H9 (cell line): ENCODE data around the gene HIP1. TPM values are rescaled to one million over a fixed set of nuclear protein-coding genes. Genes with fewer than 3 reads are reported as not detected.

Experiments used
- DNase-seq: peaks from one replicate; pipeline ENCODE4 v3.0.0-alpha.2; 2017
- H2AFZ ChIP-seq: one replicate; pipeline ENCODE4 v1.6.1; 2013; ENCODE audit warnings: mild to moderate bottlenecking, low read length, control low read depth, moderate library complexity
- H2AK5ac ChIP-seq: 2 replicates; pipeline ENCODE4 v1.6.1; 2013; ENCODE audit warnings: low read length, control low read depth, mixed read lengths; ENCODE audit not compliant: insufficient read length
- H2BK120ac ChIP-seq: one replicate; pipeline ENCODE4 v1.6.1; 2013; ENCODE audit warnings: low read depth, mild to moderate bottlenecking, low read length, control low read depth, inconsistent platforms; ENCODE audit not compliant: poor library complexity, severe bottlenecking
- H2BK12ac ChIP-seq: 2 replicates; pipeline ENCODE4 v1.6.1; 2013; ENCODE audit warnings: low read length, control low read depth, mixed read lengths, low read depth; ENCODE audit not compliant: insufficient read length
- H2BK15ac ChIP-seq: 2 replicates; pipeline ENCODE4 v1.6.1; 2013; ENCODE audit warnings: low read depth, low read length, control low read depth
- H2BK20ac ChIP-seq: one replicate; pipeline ENCODE4 v1.6.1; 2013; ENCODE audit warnings: low read depth, mild to moderate bottlenecking, low read length, control low read depth, inconsistent platforms; ENCODE audit not compliant: poor library complexity, severe bottlenecking
- H2BK5ac ChIP-seq: 2 replicates; pipeline ENCODE4 v1.6.1; 2013; ENCODE audit warnings: low read length, control low read depth, mixed read lengths; ENCODE audit not compliant: insufficient read length
- H3K14ac ChIP-seq: 2 replicates; pipeline ENCODE4 v1.6.1; 2013; ENCODE audit warnings: low read length, control low read depth; ENCODE audit not compliant: insufficient read depth
- H3K18ac ChIP-seq: 2 replicates; pipeline ENCODE4 v1.6.1; 2013; ENCODE audit warnings: low read depth, mild to moderate bottlenecking, mixed read lengths, low read length, control low read depth; ENCODE audit not compliant: insufficient read length
- H3K23ac ChIP-seq: 2 replicates; pipeline ENCODE4 v1.6.1; 2013; ENCODE audit warnings: low read length, control low read depth, mixed read lengths, low read depth; ENCODE audit not compliant: insufficient read length
- H3K23me2 ChIP-seq: 2 replicates; pipeline ENCODE4 v1.6.1; 2013; ENCODE audit warnings: low read depth, mild to moderate bottlenecking, mixed read lengths, low read length, control low read depth; ENCODE audit not compliant: insufficient read length, poor library complexity, severe bottlenecking
- H3K27ac ChIP-seq: 2 replicates; pipeline ENCODE4 v1.5.1; 2013; ENCODE audit warnings: low read length, control low read depth, mixed read lengths, low read depth; ENCODE audit not compliant: insufficient read length
- H3K27me3 ChIP-seq: 2 replicates; pipeline ENCODE4 v1.6.1; 2013; ENCODE audit warnings: low read length, control low read depth, inconsistent platforms; ENCODE audit not compliant: insufficient read depth
- H3K4ac ChIP-seq: 2 replicates; pipeline ENCODE4 v1.6.1; 2013; ENCODE audit warnings: low read depth, mild to moderate bottlenecking, control low read depth, inconsistent platforms, low read length, moderate library complexity
- H3K4me1 ChIP-seq: 2 replicates; pipeline ENCODE4 v1.6.1; 2013; ENCODE audit warnings: low read length, control low read depth, inconsistent platforms; ENCODE audit not compliant: insufficient read depth
- H3K4me2 ChIP-seq: 2 replicates; pipeline ENCODE4 v1.6.1; 2013; ENCODE audit warnings: low read length, control low read depth, mixed read lengths; ENCODE audit not compliant: insufficient read length, insufficient read depth
- H3K56ac ChIP-seq: 2 replicates; pipeline ENCODE4 v1.6.1; 2013; ENCODE audit warnings: low read depth, mild to moderate bottlenecking, mixed read lengths, low read length, control low read depth; ENCODE audit not compliant: insufficient read length
- H3K79me1 ChIP-seq: 2 replicates; pipeline ENCODE4 v1.6.1; 2013; ENCODE audit warnings: low read depth, mild to moderate bottlenecking, moderate library complexity, low read length, control low read depth, inconsistent platforms; ENCODE audit not compliant: insufficient read depth, poor library complexity, severe bottlenecking
- H3K79me2 ChIP-seq: 2 replicates; pipeline ENCODE4 v1.6.1; 2013; ENCODE audit warnings: low read length, control low read depth, inconsistent platforms; ENCODE audit not compliant: insufficient read depth
- H3K9ac ChIP-seq: 2 replicates; pipeline ENCODE4 v1.6.1; 2013; ENCODE audit warnings: low read length, control low read depth, mixed read lengths; ENCODE audit not compliant: insufficient read length; ENCODE audit errors: extremely low read depth
- H3K9me3 ChIP-seq: one replicate; pipeline ENCODE4 v1.6.1; 2013; ENCODE audit warnings: low read depth, low read length, inconsistent platforms; ENCODE audit not compliant: control insufficient read depth
- H3T11ph ChIP-seq: one replicate; pipeline ENCODE4 v1.6.1; 2013; ENCODE audit warnings: mild to moderate bottlenecking, low read length, control low read depth, inconsistent platforms
- H4K20me1 ChIP-seq: one replicate; pipeline ENCODE4 v1.6.1; 2013; ENCODE audit not compliant: control insufficient read depth, insufficient read length, insufficient read depth
- H4K5ac ChIP-seq: 2 replicates; pipeline ENCODE4 v1.6.1; 2013; ENCODE audit warnings: low read depth, mild to moderate bottlenecking, mixed read lengths, low read length, control low read depth; ENCODE audit not compliant: insufficient read length
- H4K8ac ChIP-seq: replicated peaks from 2 replicates; pipeline ENCODE4 v1.6.1; 2013; ENCODE audit warnings: low read length, control low read depth, mixed read lengths, low read depth; ENCODE audit not compliant: insufficient read length
- H4K91ac ChIP-seq: 2 replicates; pipeline ENCODE4 v1.6.1; 2013; ENCODE audit warnings: low read depth, mild to moderate bottlenecking, moderate library complexity, mixed read lengths, low read length, control low read depth; ENCODE audit not compliant: insufficient read length
- H3K27ac Mint-ChIP-seq, 3 experiments: 2 replicates in 2 of 3; 3 replicates in 1 of 3; pipeline ENCODE4 v1.8.0; 2020 to 2021; ENCODE audit warnings: mixed read lengths in 3 of 3, mild to moderate bottlenecking in 1 of 3, moderate library complexity in 1 of 3
- H3K27me3 Mint-ChIP-seq: 2 replicates; pipeline ENCODE4 v1.8.0; 2021; ENCODE audit warnings: low read depth, mild to moderate bottlenecking, moderate library complexity, mixed read lengths
- H3K36me3 Mint-ChIP-seq, 3 experiments: 2 replicates in 2 of 3; 3 replicates in 1 of 3; pipeline ENCODE4 v1.8.0; 2020 to 2021; ENCODE audit warnings: low read depth in 3 of 3, mixed read lengths in 3 of 3; ENCODE audit not compliant: insufficient read depth in 1 of 3
- H3K4me1 Mint-ChIP-seq, 2 experiments: 2 replicates each; pipeline ENCODE4 v1.8.0; 2020; ENCODE audit warnings: mixed read lengths in 2 of 2
- H3K4me3 Mint-ChIP-seq, 2 experiments: 2 replicates in 1 of 2; 3 replicates in 1 of 2; pipeline ENCODE4 v1.8.0; 2020 to 2021; ENCODE audit warnings: mild to moderate bottlenecking in 2 of 2, mixed read lengths in 2 of 2, moderate library complexity in 1 of 2
- H3K9me3 Mint-ChIP-seq, 2 experiments: 2 replicates in 1 of 2; 3 replicates in 1 of 2; pipeline ENCODE4 v1.8.0; 2020; ENCODE audit warnings: mild to moderate bottlenecking in 2 of 2, mixed read lengths in 2 of 2, moderate library complexity in 1 of 2
- CTCF ChIP-seq: fragments of 200-600 bp; sonication (generic); conservative IDR thresholded peaks from 3 replicates; pipeline ENCODE4 v1.8.0; 2021; ENCODE audit warnings: antibody characterized with exemption, mild to moderate bottlenecking
- WGBS: extraction: QIAGEN DNeasy Blood & Tissue Kit; methylation state at CpG from one replicate; pipeline ENCODE4 v1.1.7; 2013; ENCODE audit warnings: missing lambda C conversion rate, low lambda C conversion rate, mixed read lengths; ENCODE audit not compliant: insufficient read length; ENCODE audit errors: extremely low coverage; 5-methylcytosine and 5-hydroxymethylcytosine counted together
- total RNA-seq: library from RNA; stranded (reverse); gene quantifications from 2 replicates; pipeline ENCODE4 v1.2.1, GENCODE V29; 2021

HIP1 gene
- total RNA-seq, 1 experiment from 2014 or later, result 87.5 TPM

DNA sequence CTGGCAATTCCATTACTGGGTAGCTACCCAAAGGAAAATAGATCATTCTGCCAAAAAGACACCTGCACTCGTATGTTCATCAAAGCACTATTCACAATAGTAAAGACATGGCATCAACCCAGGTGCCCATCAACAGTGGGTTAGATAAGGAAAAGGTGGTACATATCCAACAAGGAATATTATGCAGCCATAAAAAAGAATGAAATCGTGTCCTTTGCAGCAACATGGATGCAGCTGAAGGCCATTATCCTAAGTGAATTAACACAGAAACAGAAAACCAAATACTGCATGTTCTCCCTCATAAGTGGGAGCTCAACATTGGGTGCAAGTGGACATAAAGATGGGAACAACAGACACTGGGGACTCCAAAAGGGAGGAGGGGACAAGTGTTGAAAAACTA is 93.2 kb downstream of the HIP1 start:
- H3K27ac Mint-ChIP-seq, result no peak overlapping the region
- H2AFZ ChIP-seq, result no peak overlapping the region
- no CpG with 5 or more reads among the region's 2 CpGs for WGBS
- H2BK5ac ChIP-seq, result no peak overlapping the region
- H3K9ac ChIP-seq, result no peak overlapping the region
- H3K4me1 ChIP-seq, result no peaks in the 10 kb centered on the region; the same call in 1 of the 2 replicates
- no peak overlapping the region for H3K4me3 Mint-ChIP-seq
- H3K79me1 ChIP-seq, result no peaks in the 10 kb centered on the region
- no peaks in the 10 kb centered on the region for H3K79me2 ChIP-seq
- H2BK12ac ChIP-seq, result no peak overlapping the region
- peaks cover 18 to 28% of the 10 kb centered on the region in 2 experiments for H3K4me1 Mint-ChIP-seq
- H3K23ac ChIP-seq, result no peak overlapping the region
- no peak overlapping the region for H3K27ac ChIP-seq
- H2BK15ac ChIP-seq, result no peak overlapping the region
- no peak overlapping the region for H2AK5ac ChIP-seq
- no peak overlapping the region for H2BK120ac ChIP-seq
- H3K9me3 Mint-ChIP-seq, result peaks cover 5 to 10% of the 10 kb centered on the region in 2 experiments; a peak in 3 of 5 replicates
- no peak overlapping the region for H3K4me2 ChIP-seq
- H3K23me2 ChIP-seq, result no peaks in the 10 kb centered on the region
- no peak overlapping the region for H4K91ac ChIP-seq
- H4K5ac ChIP-seq, result no peak overlapping the region
- H3K56ac ChIP-seq, result no peak overlapping the region
- H3K18ac ChIP-seq, result no peak overlapping the region
- H3K27me3 ChIP-seq, result no peaks in the 10 kb centered on the region
- no peak overlapping the region for H3K4ac ChIP-seq
- H2BK20ac ChIP-seq, result no peak overlapping the region
- H3K9me3 ChIP-seq, result no peaks in the 10 kb centered on the region
- H3K36me3 Mint-ChIP-seq, result peaks cover 0 to 14% (median 5%) of the 10 kb centered on the region in 3 experiments; a peak in 4 of 7 replicates
- H3T11ph ChIP-seq, result no peak overlapping the region
- DNase-seq, result no peak
- no peak overlapping the region for H4K8ac ChIP-seq
- no peaks in the 10 kb centered on the region for H3K27me3 Mint-ChIP-seq
- TF ChIP-seq CTCF, result no peak
- H4K20me1 ChIP-seq, result no peaks in the 10 kb centered on the region
- H3K14ac ChIP-seq, result no peak overlapping the region
